Measurements from ENCODE around the gene DIDO1.

- TF ChIP-seq CTCF (IDR thresholded peaks at IDR 0.05) (no peak), POLR2A (IDR thresholded peaks at IDR 0.05) (no peak)
Measured at GRCh38 chr20:62924442-62925075, 1.7 kb downstream of the DIDO1 start.
